Hematopoietic multipotent progenitor cell treated with erythropoietin and hydrocortisone succinate and interleukin-3 and kit ligand, for 6 days (in vitro differentiated cells): ENCODE results near the gene SLC19A1.

ENCODE experiments used
- DNase-seq: peaks from one replicate; pipeline ENCODE4 v3.0.0-alpha.2; 2015

SLC19A1 gene

DNA sequence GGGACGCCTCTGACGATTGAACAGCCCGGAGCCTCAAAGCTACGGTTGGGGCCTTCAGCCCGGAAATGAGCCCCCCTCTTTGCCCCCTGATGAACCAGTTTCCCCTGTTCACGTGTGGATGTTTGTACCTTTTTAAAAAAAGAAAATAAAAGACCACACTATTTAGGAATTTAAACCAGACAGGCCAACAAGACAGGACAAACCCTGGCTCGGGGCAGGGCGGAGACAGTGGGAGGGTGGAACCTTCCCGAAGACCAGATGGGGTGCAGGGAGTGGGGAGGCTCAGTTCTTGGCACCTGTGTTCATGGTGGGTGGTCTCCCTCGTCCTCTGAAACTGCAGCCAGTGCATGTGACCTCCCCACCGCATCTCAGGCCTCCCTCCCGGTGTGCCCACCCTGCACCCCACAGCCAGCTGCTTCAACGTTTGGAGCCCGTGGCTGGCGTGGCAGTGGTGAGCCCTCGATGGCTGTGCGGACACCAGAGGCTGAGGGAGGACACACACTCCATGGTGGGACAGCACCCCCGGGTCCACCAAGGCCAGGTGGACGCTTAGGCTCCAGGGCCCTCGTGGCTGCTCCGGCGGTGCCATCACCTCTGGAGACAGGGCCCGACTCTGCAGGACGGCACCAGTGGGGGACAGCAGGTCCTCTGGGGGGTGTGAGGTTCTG is 91.7 kb downstream of the SLC19A1 start:
- no peak for DNase-seq

GRCh38 chr21:45449658-45450422 is 92.4 kb downstream of the SLC19A1 start:
- peak; percentile 37 for DNase-seq

DNA sequence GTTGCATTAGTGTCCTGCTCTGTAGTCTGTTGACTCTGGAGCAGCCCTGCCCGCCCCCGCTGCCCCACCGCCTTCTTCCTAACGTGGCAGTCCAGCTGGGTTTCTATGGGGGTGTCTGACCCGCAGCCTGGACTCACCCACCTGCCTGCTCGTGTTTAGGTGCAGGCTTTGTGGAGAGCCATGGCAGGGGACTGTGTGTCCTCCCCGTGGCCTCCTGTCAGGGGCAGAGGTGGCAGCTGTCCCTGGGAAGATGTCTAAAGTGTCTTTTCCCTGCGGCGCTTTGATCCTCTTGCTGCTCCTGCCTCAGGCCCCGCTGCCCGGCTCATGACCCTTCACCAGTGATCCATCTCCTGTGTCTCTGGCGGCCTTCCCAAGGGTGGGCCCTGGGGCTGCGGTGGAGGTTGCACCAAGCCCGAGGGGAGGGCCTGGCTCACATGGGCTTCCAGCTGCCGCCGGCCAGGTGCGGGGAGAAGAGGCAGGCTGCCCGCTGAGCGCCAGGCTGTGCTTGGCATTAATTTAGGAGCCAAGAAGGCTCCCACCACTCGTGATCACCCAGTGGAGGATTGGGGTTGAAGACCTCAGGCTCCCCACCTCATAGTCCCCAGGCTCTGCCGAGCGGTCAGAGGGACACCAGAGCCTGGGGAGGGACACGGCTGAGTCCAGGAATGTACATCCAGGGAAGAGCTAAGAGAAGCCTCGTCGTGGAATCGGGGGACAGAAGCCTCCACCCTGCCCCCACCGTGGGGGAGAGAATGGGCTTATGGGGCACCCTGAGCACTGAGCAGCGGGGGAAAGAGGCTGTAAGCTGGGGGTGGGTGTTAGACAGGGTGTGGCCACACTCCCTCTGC is 93.2 kb downstream of the SLC19A1 start:
- no peak for DNase-seq

GRCh38 chr21:45448283-45448809 is 93.9 kb downstream of the SLC19A1 start:
- DNase-seq, result no peak
